Lung (tissue), 12 donors: Measurements from ENCODE around the gene RAPSN. TPM values are rescaled to one million over a fixed set of nuclear protein-coding genes. Genes with fewer than 3 reads are reported as not detected.

ENCODE experiments used
- ATAC-seq: fragments of 200-7000 bp; cut with Tn5 transposase; one replicate; pipeline ENCODE4 v1.9.1; 2020; ENCODE audit warnings: moderate number of reproducible peaks; ENCODE audit not compliant: insufficient read depth, low FRiP score
- DNase-seq, 3 donors: peaks; one replicate each; pipeline ENCODE4 v3.0.0-alpha.2; 2013 to 2017
- H3K27ac ChIP-seq, 2 donors: one replicate each; pipeline ENCODE4 v1.5.1; 2013; ENCODE audit warnings: mild to moderate bottlenecking in 2 of 2, moderate library complexity in 2 of 2, control low read depth in 1 of 2, inconsistent platforms in 1 of 2, low read depth in 1 of 2, low read length in 1 of 2
- H3K27me3 ChIP-seq, 3 donors: one replicate each; pipeline ENCODE4 v1.5.1; 2013; ENCODE audit warnings: low read length in 2 of 3; ENCODE audit not compliant: control insufficient read depth in 3 of 3, insufficient read depth in 3 of 3
- H3K36me3 ChIP-seq, 4 donors: one replicate each; pipeline ENCODE4 v1.5.1; 2013; ENCODE audit warnings: low read length in 4 of 4, mild to moderate bottlenecking in 1 of 4, moderate library complexity in 1 of 4; ENCODE audit not compliant: control insufficient read depth in 4 of 4, insufficient read depth in 4 of 4
- H3K4me1 ChIP-seq, 5 donors: one replicate each; pipeline ENCODE4 v1.5.1; 2013; ENCODE audit warnings: low read length in 5 of 5, mild to moderate bottlenecking in 2 of 5, moderate library complexity in 1 of 5; ENCODE audit not compliant: control insufficient read depth in 5 of 5, insufficient read depth in 5 of 5
- H3K4me3 ChIP-seq: one replicate; pipeline ENCODE4 v1.5.1; 2013; ENCODE audit warnings: mild to moderate bottlenecking, control low read depth, moderate library complexity
- H3K9ac ChIP-seq, 2 donors: one replicate each; pipeline ENCODE4 v1.5.1; 2013; ENCODE audit warnings: low read length in 2 of 2, control low read depth in 1 of 2; ENCODE audit not compliant: insufficient read depth in 1 of 2
- H3K9me3 ChIP-seq, 4 donors: one replicate each; pipeline ENCODE4 v1.5.1; 2013; ENCODE audit warnings: low read length in 3 of 4, mild to moderate bottlenecking in 1 of 4, moderate library complexity in 1 of 4; ENCODE audit not compliant: control insufficient read depth in 4 of 4, insufficient read depth in 3 of 4
- CTCF ChIP-seq: IDR thresholded peaks from 2 replicates; pipeline ENCODE4 v1.5.1; 2012; ENCODE audit warnings: mild to moderate bottlenecking; ENCODE audit errors: control extremely low read depth, extremely low read depth
- WGBS, 2 donors: extraction: QIAGEN DNeasy Blood & Tissue Kit; methylation state at CpG; one replicate each; pipeline ENCODE4 v1.1.7; 2013; 5-methylcytosine and 5-hydroxymethylcytosine counted together
- polyA plus RNA-seq, 2 donors: library from polyadenylated mRNA; stranded (reverse); fragments of 200-250 nt; gene quantifications; one replicate each; pipeline ENCODE4 v1.2.1, GENCODE V29; 2013
- total RNA-seq, 2 donors: library from RNA; depleted of rRNA in 1 of 2; stranded (reverse); fragments of >200 nt in 1 of 2; gene quantifications; one replicate each; pipeline ENCODE4 v1.2.1, GENCODE V29; 2014 to 2021
- donor health status: control.
- donor health status: control.
- donor health status: Bipolar disorder and iron deficiency.
- donor health status: healthy.
- donor health status: DM: yes; HTN: yes; CAD: no.

Gene RAPSN
- total and polyA plus RNA-seq, 4 donors: 0.38 to 1.5 (median 0.49) TPM; not detected in 1

- 59 to 84% methylated on average over 6 of the region's 6 CpGs for WGBS, 2 donors
- no peak for TF ChIP-seq CTCF
- Histone ChIP-seq H3K36me3 (peaks cover 11 to 33% (median 23%) of the 10 kb centered on the region in 4 donors), H3K4me1 (peaks cover 0 to 14% (median 0%) of the 10 kb centered on the region in 5 donors), H3K9ac (no peak overlapping the region), H3K27ac (peak overlapping the region in 1 of 2 donors; percentile 26), H3K9me3 (no peaks in the 10 kb centered on the region), H3K27me3 (no peaks in the 10 kb centered on the region), H3K4me3 (no peak overlapping the region)
- no peak for ATAC-seq
- DNase-seq: peak in 1 of 3 donors; percentile 15
These were observed 39.9 kb upstream of the RAPSN start for GRCh38 chr11:47488674-47489394.

GRCh38 chr11:47488111-47488510 is 39.2 kb upstream of the RAPSN start:
- H3K4me3 ChIP-seq: no peak overlapping the region
- H3K9me3 ChIP-seq: no peaks in the 10 kb centered on the region
- ATAC-seq (no peak), DNase-seq (no peak)
- TF ChIP-seq CTCF: no peak
- no peak overlapping the region for H3K9ac ChIP-seq
- H3K27me3 ChIP-seq: no peaks in the 10 kb centered on the region
- peaks cover 0 to 14% (median 0%) of the 10 kb centered on the region in 5 donors for H3K4me1 ChIP-seq
- H3K36me3 ChIP-seq: peaks cover 16 to 36% (median 29%) of the 10 kb centered on the region in 4 donors
- WGBS, 2 donors: 41 to 64% methylated on average over 3 of the region's 3 CpGs
- no peak overlapping the region for H3K27ac ChIP-seq

- TF ChIP-seq CTCF: no peak
- no peak overlapping the region for H3K9ac ChIP-seq
- H3K9me3 ChIP-seq: no peaks in the 10 kb centered on the region
- no peak overlapping the region for H3K4me3 ChIP-seq
- 91 to 97% methylated on average over 2 of the region's 2 CpGs for WGBS, 2 donors
- no peaks in the 10 kb centered on the region for H3K27me3 ChIP-seq
- peaks cover 21 to 38% (median 34%) of the 10 kb centered on the region in 4 donors for H3K36me3 ChIP-seq
- H3K4me1 ChIP-seq: peaks cover 0 to 9% (median 0%) of the 10 kb centered on the region in 5 donors
- ATAC-seq (no peak), DNase-seq (no peak)
- no peak overlapping the region for H3K27ac ChIP-seq
These were observed 38.5 kb upstream of the RAPSN start for GRCh38 chr11:47487421-47487820.

GRCh38 chr11:47485107-47485506 is 36.2 kb upstream of the RAPSN start:
- ATAC-seq (peak; percentile 80), DNase-seq (no peak)
- H3K4me1 ChIP-seq: peaks cover 0 to 9% (median 0%) of the 10 kb centered on the region in 5 donors
- no peaks in the 10 kb centered on the region for H3K27me3 ChIP-seq
- H3K27ac ChIP-seq: no peak overlapping the region
- no peak overlapping the region for H3K9ac ChIP-seq
- H3K36me3 ChIP-seq: peaks cover 28 to 50% (median 40%) of the 10 kb centered on the region in 4 donors
- no peaks in the 10 kb centered on the region for H3K9me3 ChIP-seq
- 64 to 75% methylated on average over 7 of the region's 7 CpGs for WGBS, 2 donors
- no peak overlapping the region for H3K4me3 ChIP-seq
- TF ChIP-seq CTCF: no peak
